Measurements from ENCODE around the gene LAMA4. TPM values are rescaled to one million over a fixed set of nuclear protein-coding genes. Genes with fewer than 3 reads are reported as not detected.

Gene LAMA4
- polyA plus RNA-seq, 1 donor from 2014 or later = 0.69 TPM

- H3K9ac ChIP-seq (ENCODE audit: low read length) = no peak overlapping the region
- H3K4me2 ChIP-seq (ENCODE audit: low read length) = no peak overlapping the region
- H3K4me3 ChIP-seq (ENCODE audit: low read length) = no peak overlapping the region
- H2AFZ ChIP-seq (ENCODE audit: low read depth, low read length) = no peak overlapping the region
- H4K20me1 ChIP-seq (ENCODE audit: insufficient read depth) = no peaks in the 10 kb centered on the region
- no peaks in the 10 kb centered on the region for H3K27me3 ChIP-seq (ENCODE audit: insufficient read depth, low read depth, low read length)
- no peak overlapping the region for H3K27ac ChIP-seq (ENCODE audit: low read length)
- H3K9me2 ChIP-seq (ENCODE audit: insufficient read depth, low read length) = no peaks in the 10 kb centered on the region
- no peaks in the 10 kb centered on the region for H3K9me3 ChIP-seq (ENCODE audit: low read length)
- H3K36me3 ChIP-seq (ENCODE audit: insufficient read depth, low read length) = no peaks in the 10 kb centered on the region
- no peaks in the 10 kb centered on the region for H3K79me2 ChIP-seq (replicated peaks; ENCODE audit: insufficient read depth, low read length)
- TF ChIP-seq EZH2 (IDR thresholded peaks at IDR 0.05; ENCODE audit: borderline replicate concordance, insufficient read depth, low read length, poor library complexity, severe bottlenecking) (no peak), TAF1 (IDR thresholded peaks at IDR 0.05; ENCODE audit: low read depth) (no peak), SMC3 (conservative IDR thresholded peaks at IDR 0.05; ENCODE audit: poor library complexity) (no peak), POLR2AphosphoS5 (IDR thresholded peaks at IDR 0.05) (no peak), EP300 (conservative IDR thresholded peaks at IDR 0.05; ENCODE audit: poor library complexity, severe bottlenecking) (no peak), MXI1 (conservative IDR thresholded peaks at IDR 0.05; ENCODE audit: poor library complexity, severe bottlenecking) (no peak), RAD21 (conservative IDR thresholded peaks at IDR 0.05) (no peak)
- no peaks in the 10 kb centered on the region for H3F3A ChIP-seq (ENCODE audit: insufficient read depth, low read length, poor library complexity, severe bottlenecking)
Measured at GRCh38 chr6:112227411-112227810, 27.0 kb downstream of the LAMA4 start.

GRCh38 chr6:112225691-112226090 is 28.7 kb downstream of the LAMA4 start:
- no peaks in the 10 kb centered on the region for H3K27me3 ChIP-seq (ENCODE audit: insufficient read depth, low read depth, low read length)

More at GRCh38 chr6:112225691-112226090, 28.7 kb downstream of the LAMA4 start:
- H3K9ac ChIP-seq (ENCODE audit: low read length) = no peak overlapping the region
- H3F3A ChIP-seq (ENCODE audit: insufficient read depth, low read length, poor library complexity, severe bottlenecking) = no peaks in the 10 kb centered on the region
- no peaks in the 10 kb centered on the region for H3K36me3 ChIP-seq (ENCODE audit: insufficient read depth, low read length)
- H3K79me2 ChIP-seq (replicated peaks; ENCODE audit: insufficient read depth, low read length) = no peaks in the 10 kb centered on the region
- no peak overlapping the region for H3K4me3 ChIP-seq (ENCODE audit: low read length)
- H4K20me1 ChIP-seq (ENCODE audit: insufficient read depth) = no peaks in the 10 kb centered on the region
- H3K4me2 ChIP-seq (ENCODE audit: low read length) = no peak overlapping the region
- no peak for TF ChIP-seq REST (IDR thresholded peaks at IDR 0.05; ENCODE audit: borderline replicate concordance)
- TF ChIP-seq MXI1 (conservative IDR thresholded peaks at IDR 0.05; ENCODE audit: poor library complexity, severe bottlenecking) = no peak
- no peak for TF ChIP-seq RAD21 (conservative IDR thresholded peaks at IDR 0.05)
- TF ChIP-seq POLR2AphosphoS5 (IDR thresholded peaks at IDR 0.05) = no peak
- TF ChIP-seq CTCF (IDR thresholded peaks at IDR 0.05; ENCODE audit: poor library complexity, severe bottlenecking) = no peak
- TF ChIP-seq EZH2 (IDR thresholded peaks at IDR 0.05; ENCODE audit: borderline replicate concordance, insufficient read depth, low read length, poor library complexity, severe bottlenecking) = no peak
- no peak for TF ChIP-seq TAF1 (IDR thresholded peaks at IDR 0.05; ENCODE audit: low read depth)
- TF ChIP-seq SMC3 (conservative IDR thresholded peaks at IDR 0.05; ENCODE audit: poor library complexity) = no peak
- no peak overlapping the region for H2AFZ ChIP-seq (ENCODE audit: low read depth, low read length)
- no peak overlapping the region for H3K27ac ChIP-seq (ENCODE audit: low read length)
- no peaks in the 10 kb centered on the region for H3K9me2 ChIP-seq (ENCODE audit: insufficient read depth, low read length)
- no peaks in the 10 kb centered on the region for H3K9me3 ChIP-seq (ENCODE audit: low read length)
